GM18511 (cell line): ENCODE measurements around the gene PIK3R1.

Experiments used
- ATAC-seq: cut with Tn5 transposase; IDR thresholded peaks from one replicate; pipeline ENCODE4 v1.9.1; 2021; ENCODE audit warnings: mild to moderate bottlenecking, moderate library complexity; ENCODE audit not compliant: unreplicated experiment

The PIK3R1 gene

GRCh38 chr5:68215208-68215897, at the start of gene PIK3R1:
Gene PIK3R1 (plus strand): TSS chr5:68215756. CDS start chr5:68226676, 10,920 bp downstream.
- peak; percentile 72 for ATAC-seq

- ATAC-seq = no peak
Measured at GRCh38 chr5:68167195-68167651, 48.3 kb upstream of the PIK3R1 start.

GRCh38 chr5:68169903-68170302, 45.7 kb upstream of the PIK3R1 start:
- ATAC-seq = no peak

GRCh38 chr5:68170826-68171558, 44.6 kb upstream of the PIK3R1 start:
- no peak for ATAC-seq

GRCh38 chr5:68172314-68172713, 43.2 kb upstream of the PIK3R1 start:
- ATAC-seq = no peak

- ATAC-seq = no peak
Measured at GRCh38 chr5:68173007-68173406, 42.5 kb upstream of the PIK3R1 start.

GRCh38 chr5:68176253-68176652, 39.3 kb upstream of the PIK3R1 start:
- ATAC-seq = no peak

- ATAC-seq = no peak
Measured at GRCh38 chr5:68176802-68177479, 38.6 kb upstream of the PIK3R1 start.

- ATAC-seq = no peak
Measured at GRCh38 chr5:68177676-68178075, 37.9 kb upstream of the PIK3R1 start.

- no peak for ATAC-seq
Measured at GRCh38 chr5:68178579-68178978, 37.0 kb upstream of the PIK3R1 start.

- no peak for ATAC-seq
Measured at GRCh38 chr5:68180121-68181038, 35.2 kb upstream of the PIK3R1 start.

GRCh38 chr5:68181039-68181599, 34.4 kb upstream of the PIK3R1 start:
- ATAC-seq = no peak

- ATAC-seq = no peak
Measured at GRCh38 chr5:68182094-68182493, 33.5 kb upstream of the PIK3R1 start.

GRCh38 chr5:68182534-68182933, 33.0 kb upstream of the PIK3R1 start:
- peak; percentile 70 for ATAC-seq

GRCh38 chr5:68187268-68188055, 28.1 kb upstream of the PIK3R1 start:
- no peak for ATAC-seq

- no peak for ATAC-seq
Measured at GRCh38 chr5:68189171-68189570, 26.4 kb upstream of the PIK3R1 start.

GRCh38 chr5:68189613-68190012, 25.9 kb upstream of the PIK3R1 start:
- no peak for ATAC-seq

- no peak for ATAC-seq
Measured at GRCh38 chr5:68190619-68191018, 24.9 kb upstream of the PIK3R1 start.

GRCh38 chr5:68191083-68191791, 24.3 kb upstream of the PIK3R1 start:
- no peak for ATAC-seq
